ENCODE results near the gene ALX1. TPM values are rescaled to one million over a fixed set of nuclear protein-coding genes. Genes with fewer than 3 reads are reported as not detected.
A peak's percentile ranks its signal among the peaks of the same experiment; 100 is the strongest.

Gene ALX1
- total RNA-seq: not detected

DNA sequence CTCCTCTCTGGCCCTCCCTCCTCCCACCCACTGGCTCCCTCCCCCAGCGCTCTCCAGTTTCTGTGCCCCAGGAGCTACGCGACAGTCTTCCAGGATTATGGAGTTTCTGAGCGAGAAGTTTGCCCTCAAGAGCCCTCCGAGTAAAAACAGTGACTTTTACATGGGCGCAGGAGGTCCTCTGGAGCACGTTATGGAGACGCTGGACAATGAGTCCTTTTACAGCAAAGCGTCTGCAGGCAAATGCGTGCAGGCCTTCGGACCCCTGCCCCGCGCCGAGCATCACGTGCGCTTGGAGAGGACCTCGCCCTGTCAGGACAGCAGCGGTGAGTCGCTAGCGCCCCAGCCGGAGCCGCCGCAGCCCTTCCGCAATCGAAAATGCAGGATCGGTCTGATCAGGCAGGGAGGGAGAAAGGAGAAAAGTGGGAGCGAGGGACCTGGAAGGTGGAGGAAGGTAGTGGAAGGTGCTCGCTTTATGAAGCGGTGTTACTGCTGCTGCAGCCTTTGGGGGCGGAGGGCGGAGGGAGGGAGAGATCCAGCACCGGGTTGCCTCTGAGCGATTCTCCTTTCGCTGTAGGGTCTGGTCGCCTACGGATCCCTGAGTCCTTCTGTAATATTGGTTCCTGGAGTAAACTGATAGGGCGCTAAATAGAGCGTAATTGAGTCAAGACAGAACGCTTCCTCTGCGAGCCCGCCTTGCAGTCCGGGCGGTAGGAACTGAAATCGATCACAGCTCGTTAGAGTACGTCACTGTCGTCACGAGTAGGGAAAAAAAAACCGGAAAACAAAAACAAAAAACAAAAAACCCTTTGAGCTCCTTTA is at the start of gene ALX1:
Gene ALX1 (plus strand): TSS at position 56 of the 819 bp plus-strand sequence. CDS start 42 bp downstream, at position 98.
- H3K9me3 Mint-ChIP-seq: no peaks in the 10 kb centered on the region
- peaks cover 34 to 36% of the 10 kb centered on the region in 2 donors for H3K27me3 Mint-ChIP-seq
- peak within 1 kb of the TSS; percentile 28 for H3K4me3 Mint-ChIP-seq
- DNase-seq (ENCODE audit: low spot score) (no peak), ATAC-seq (no peak)
- peaks cover 0 to 3% of the 10 kb centered on the region in 2 donors for H3K4me1 Mint-ChIP-seq (ENCODE audit: low read depth in 2 of 2)
- no peak within 1 kb of the TSS for H3K27ac Mint-ChIP-seq
- peaks cover 7% of the 10 kb centered on the region for H3K36me3 Mint-ChIP-seq

DNA sequence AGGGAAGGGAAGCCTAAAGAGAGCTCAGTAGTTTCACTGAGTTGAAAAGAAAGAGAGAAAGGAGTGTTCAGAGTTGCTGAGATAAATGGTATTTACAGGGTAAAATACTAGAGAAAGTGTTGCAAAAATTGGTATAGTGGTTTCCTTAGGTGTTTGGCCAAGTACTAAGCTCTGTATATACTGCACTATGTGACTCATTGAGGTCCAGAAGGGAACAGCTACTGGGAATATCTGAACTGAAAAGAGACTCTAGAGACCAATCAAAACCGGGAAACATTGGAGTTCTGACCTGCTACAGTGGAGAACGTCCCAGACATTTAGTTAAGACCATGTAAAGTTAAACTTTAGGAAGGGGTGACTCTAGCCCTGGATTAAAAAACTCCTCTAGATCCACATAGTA is 42.7 kb upstream of the ALX1 start:
- Mint-ChIP-seq H3K4me1 (ENCODE audit: low read depth in 2 of 2) (no peaks in the 10 kb centered on the region), H3K4me3 (no peak overlapping the region), H3K27ac (no peak overlapping the region), H3K36me3 (no peaks in the 10 kb centered on the region), H3K27me3 (no peaks in the 10 kb centered on the region), H3K9me3 (peaks cover 9% of the 10 kb centered on the region)
- DNase-seq (ENCODE audit: low spot score) (no peak), ATAC-seq (no peak)

GRCh38 chr12:85244561-85244960 is 35.5 kb upstream of the ALX1 start:
- no peaks in the 10 kb centered on the region for H3K27me3 Mint-ChIP-seq
- no peaks in the 10 kb centered on the region for H3K9me3 Mint-ChIP-seq
- no peak for DNase-seq (ENCODE audit: low spot score)
- H3K27ac Mint-ChIP-seq: no peak overlapping the region
- no peaks in the 10 kb centered on the region for H3K4me1 Mint-ChIP-seq (ENCODE audit: low read depth in 2 of 2)
- no peaks in the 10 kb centered on the region for H3K36me3 Mint-ChIP-seq
- no peak for ATAC-seq
- H3K4me3 Mint-ChIP-seq: no peak overlapping the region

GRCh38 chr12:85253853-85254252 is 26.2 kb upstream of the ALX1 start:
- H3K27me3 Mint-ChIP-seq: no peaks in the 10 kb centered on the region
- H3K36me3 Mint-ChIP-seq: no peaks in the 10 kb centered on the region
- H3K4me1 Mint-ChIP-seq (ENCODE audit: low read depth in 2 of 2): no peaks in the 10 kb centered on the region
- DNase-seq (ENCODE audit: low spot score): no peak
- H3K9me3 Mint-ChIP-seq: no peaks in the 10 kb centered on the region
- H3K27ac Mint-ChIP-seq: no peak overlapping the region
- no peak for ATAC-seq
- H3K4me3 Mint-ChIP-seq: no peak overlapping the region

DNA sequence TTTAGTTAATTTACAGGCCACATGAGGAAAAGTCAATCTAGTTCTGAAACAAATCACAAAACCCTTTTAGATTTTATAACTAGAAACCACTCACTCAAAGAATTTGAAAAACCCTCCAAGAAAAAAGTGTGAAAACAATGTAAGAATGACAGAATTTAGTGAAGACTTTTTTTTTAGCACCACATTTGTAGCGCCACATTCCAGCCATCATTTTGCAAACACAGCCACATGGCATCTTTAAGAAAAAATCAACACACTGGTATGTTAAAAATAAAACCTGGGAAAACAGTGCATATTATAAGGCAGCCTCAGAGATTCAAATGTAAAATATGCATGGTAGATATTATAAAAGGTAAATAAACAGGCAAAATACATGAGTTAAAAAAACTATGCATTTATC is 22.3 kb upstream of the ALX1 start:
- Mint-ChIP-seq H3K4me1 (ENCODE audit: low read depth in 2 of 2) (no peaks in the 10 kb centered on the region), H3K27ac (no peak overlapping the region)
- no peak for ATAC-seq

GRCh38 chr12:85260447-85260846 is 19.6 kb upstream of the ALX1 start:
- Mint-ChIP-seq H3K9me3 (no peaks in the 10 kb centered on the region), H3K27ac (no peak overlapping the region), H3K27me3 (no peaks in the 10 kb centered on the region), H3K4me3 (no peak overlapping the region), H3K4me1 (ENCODE audit: low read depth in 2 of 2) (no peaks in the 10 kb centered on the region), H3K36me3 (no peaks in the 10 kb centered on the region)
- ATAC-seq (no peak), DNase-seq (ENCODE audit: low spot score) (no peak)

More for the DNA sequence above, 22.3 kb upstream of the ALX1 start:
- H3K9me3 Mint-ChIP-seq: no peaks in the 10 kb centered on the region
- H3K36me3 Mint-ChIP-seq: no peaks in the 10 kb centered on the region
- H3K4me3 Mint-ChIP-seq: no peak overlapping the region
- H3K27me3 Mint-ChIP-seq: no peaks in the 10 kb centered on the region
- DNase-seq (ENCODE audit: low spot score): no peak

DNA sequence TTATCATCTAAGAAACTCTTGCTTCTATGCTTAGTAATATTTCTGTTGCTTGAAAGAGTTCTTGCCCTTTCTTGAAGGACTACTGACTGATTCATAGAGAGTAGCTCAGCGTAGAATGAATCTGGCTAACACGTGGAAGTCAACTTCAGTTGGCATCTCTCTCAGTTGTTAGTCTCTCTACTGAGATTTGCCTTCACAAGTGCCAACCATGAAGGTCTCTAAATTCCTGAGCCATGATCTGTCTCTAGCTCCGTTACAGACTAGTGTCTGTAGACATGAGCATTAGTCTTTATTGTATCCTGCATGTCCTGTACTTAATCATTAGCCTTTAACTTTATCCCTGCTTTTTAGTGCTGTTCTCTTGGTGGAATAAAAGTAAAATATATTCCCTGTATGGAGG is 19.1 kb upstream of the ALX1 start:
- Mint-ChIP-seq H3K9me3 (no peaks in the 10 kb centered on the region), H3K4me3 (no peak overlapping the region), H3K27me3 (no peaks in the 10 kb centered on the region), H3K36me3 (no peaks in the 10 kb centered on the region), H3K27ac (no peak overlapping the region), H3K4me1 (ENCODE audit: low read depth in 2 of 2) (no peaks in the 10 kb centered on the region)
- DNase-seq (ENCODE audit: low spot score) (no peak), ATAC-seq (no peak)

DNA sequence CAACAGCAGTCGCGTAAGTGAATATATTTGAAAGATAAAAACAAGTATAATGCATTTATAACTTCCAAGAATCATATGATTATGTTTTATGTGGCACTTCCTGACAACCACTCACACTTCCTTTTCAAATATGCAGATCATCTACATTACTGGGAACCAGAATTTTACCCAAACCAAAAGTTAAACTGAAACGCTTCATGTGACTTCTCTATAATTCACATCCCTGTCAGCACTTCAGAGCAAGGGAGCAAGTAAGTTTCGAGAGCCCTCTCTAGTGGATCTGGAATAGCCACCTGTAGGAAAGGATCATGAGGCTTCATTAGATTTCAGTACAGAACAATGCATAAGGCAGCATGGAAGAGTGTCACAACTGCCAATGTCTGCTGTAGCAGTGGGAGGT is 13.7 kb upstream of the ALX1 start:
- Mint-ChIP-seq H3K4me3 (no peak overlapping the region), H3K27ac (no peak overlapping the region), H3K9me3 (no peaks in the 10 kb centered on the region), H3K36me3 (no peaks in the 10 kb centered on the region), H3K4me1 (ENCODE audit: low read depth in 2 of 2) (no peaks in the 10 kb centered on the region), H3K27me3 (no peaks in the 10 kb centered on the region)
- ATAC-seq (no peak), DNase-seq (ENCODE audit: low spot score) (no peak)

DNA sequence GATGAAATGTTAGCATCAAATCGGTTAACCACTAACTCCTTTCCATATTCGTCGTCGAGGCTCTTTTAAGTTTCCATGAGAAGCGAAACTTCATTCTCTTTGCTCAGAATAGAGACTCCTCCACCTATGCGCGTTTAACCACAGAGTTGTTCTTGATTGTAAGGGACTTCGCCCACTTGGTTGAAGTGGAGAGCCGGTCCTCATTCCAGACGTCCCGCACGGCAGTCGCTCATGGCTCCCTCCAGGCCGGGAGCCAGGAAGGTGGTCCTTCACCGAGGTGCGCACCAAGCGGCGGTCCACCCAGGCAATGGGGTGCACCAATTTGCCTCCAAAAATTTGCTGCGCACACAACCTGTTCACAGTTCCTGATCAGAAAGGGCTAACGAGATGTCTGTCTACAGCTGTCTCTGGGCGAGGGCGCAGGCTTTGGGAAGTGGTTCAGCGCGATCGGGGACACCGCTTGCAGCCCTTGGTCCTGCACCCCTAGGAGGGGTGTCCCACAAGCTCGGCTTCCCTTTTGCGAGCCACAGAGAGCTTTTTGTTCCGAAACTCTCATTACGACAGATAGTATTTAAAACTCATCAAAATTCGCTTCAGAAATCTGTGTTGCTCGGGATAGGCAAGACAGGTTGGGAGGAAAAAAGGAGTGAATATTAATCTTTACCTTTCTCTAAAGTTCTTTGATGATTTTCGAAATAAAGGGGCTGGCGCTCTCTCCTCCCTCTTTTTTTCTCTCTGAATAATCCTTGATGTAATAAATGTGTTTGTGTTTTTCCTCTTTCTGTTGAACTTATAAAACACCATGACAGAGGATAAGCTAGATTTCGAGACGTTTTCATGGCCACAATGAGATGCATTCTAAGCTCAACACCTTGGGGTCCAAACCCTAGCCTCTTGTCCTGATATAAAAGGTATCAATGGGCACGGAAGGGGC is 6.4 kb upstream of the ALX1 start:
- peaks cover 6% of the 10 kb centered on the region for H3K36me3 Mint-ChIP-seq
- no peaks in the 10 kb centered on the region for H3K9me3 Mint-ChIP-seq
- ATAC-seq (no peak), DNase-seq (ENCODE audit: low spot score) (no peak)
- peaks cover 8 to 23% of the 10 kb centered on the region in 2 donors for H3K27me3 Mint-ChIP-seq
- no peak overlapping the region for H3K4me3 Mint-ChIP-seq
- no peak overlapping the region for H3K27ac Mint-ChIP-seq
- no peaks in the 10 kb centered on the region for H3K4me1 Mint-ChIP-seq (ENCODE audit: low read depth in 2 of 2)

DNA sequence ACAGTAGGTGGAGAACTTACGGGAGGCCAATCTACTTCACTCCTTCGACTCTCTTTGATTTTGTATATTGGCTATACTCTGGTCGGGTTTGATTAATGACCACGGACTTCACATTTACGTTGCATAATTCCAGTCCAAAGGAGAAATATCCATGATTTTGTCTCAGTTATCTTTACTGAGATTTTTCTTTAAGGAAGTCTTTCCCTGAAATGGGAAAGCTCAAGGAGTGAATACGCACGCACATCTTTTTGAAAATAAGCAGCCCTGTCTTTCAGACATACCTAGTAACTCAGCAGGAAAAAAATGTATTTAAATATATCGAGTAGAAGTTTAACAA is 5.7 kb upstream of the ALX1 start:
- no peak for DNase-seq (ENCODE audit: low spot score)
- H3K36me3 Mint-ChIP-seq: peaks cover 6% of the 10 kb centered on the region
- ATAC-seq: no peak
- peaks cover 10 to 25% of the 10 kb centered on the region in 2 donors for H3K27me3 Mint-ChIP-seq
- H3K4me1 Mint-ChIP-seq (ENCODE audit: low read depth in 2 of 2): no peaks in the 10 kb centered on the region
- H3K4me3 Mint-ChIP-seq: no peak overlapping the region
- H3K27ac Mint-ChIP-seq: no peak overlapping the region
- no peaks in the 10 kb centered on the region for H3K9me3 Mint-ChIP-seq

- no peak overlapping the region for H3K4me3 Mint-ChIP-seq
- H3K27ac Mint-ChIP-seq: no peak overlapping the region
- peaks cover 19 to 33% of the 10 kb centered on the region in 2 donors for H3K27me3 Mint-ChIP-seq
- peaks cover 6% of the 10 kb centered on the region for H3K36me3 Mint-ChIP-seq
- H3K4me1 Mint-ChIP-seq (ENCODE audit: low read depth in 2 of 2): peaks cover 0 to 3% of the 10 kb centered on the region in 2 donors
- ATAC-seq (no peak), DNase-seq (ENCODE audit: low spot score) (no peak)
- H3K9me3 Mint-ChIP-seq: no peaks in the 10 kb centered on the region
Measured at GRCh38 chr12:85275374-85275773, 4.6 kb upstream of the ALX1 start.

DNA sequence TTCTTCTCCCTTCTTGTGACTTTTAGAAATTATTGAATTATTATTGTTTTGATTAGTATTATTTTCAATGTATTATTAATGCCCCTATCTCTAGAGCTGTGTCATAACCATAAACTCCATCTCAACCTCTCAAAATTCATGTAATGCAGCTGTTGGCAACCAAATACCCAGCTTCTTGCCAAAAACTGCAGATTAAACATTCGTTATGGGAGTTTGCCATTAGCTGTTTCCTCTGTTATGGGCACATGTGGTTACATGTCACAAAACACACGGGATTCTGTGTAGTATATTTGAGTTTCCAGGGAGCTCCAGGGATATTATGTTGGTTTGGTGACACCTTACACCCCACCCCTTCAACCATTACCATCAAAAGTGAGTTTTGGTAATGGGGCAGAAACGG is 2.8 kb upstream of the ALX1 start:
- H3K4me3 Mint-ChIP-seq: no peak overlapping the region
- peaks cover 35 to 39% of the 10 kb centered on the region in 2 donors for H3K27me3 Mint-ChIP-seq
- peaks cover 0 to 3% of the 10 kb centered on the region in 2 donors for H3K4me1 Mint-ChIP-seq (ENCODE audit: low read depth in 2 of 2)
- H3K36me3 Mint-ChIP-seq: peaks cover 12% of the 10 kb centered on the region
- H3K9me3 Mint-ChIP-seq: no peaks in the 10 kb centered on the region
- no peak for DNase-seq (ENCODE audit: low spot score)
- no peak overlapping the region for H3K27ac Mint-ChIP-seq
- no peak for ATAC-seq

DNA sequence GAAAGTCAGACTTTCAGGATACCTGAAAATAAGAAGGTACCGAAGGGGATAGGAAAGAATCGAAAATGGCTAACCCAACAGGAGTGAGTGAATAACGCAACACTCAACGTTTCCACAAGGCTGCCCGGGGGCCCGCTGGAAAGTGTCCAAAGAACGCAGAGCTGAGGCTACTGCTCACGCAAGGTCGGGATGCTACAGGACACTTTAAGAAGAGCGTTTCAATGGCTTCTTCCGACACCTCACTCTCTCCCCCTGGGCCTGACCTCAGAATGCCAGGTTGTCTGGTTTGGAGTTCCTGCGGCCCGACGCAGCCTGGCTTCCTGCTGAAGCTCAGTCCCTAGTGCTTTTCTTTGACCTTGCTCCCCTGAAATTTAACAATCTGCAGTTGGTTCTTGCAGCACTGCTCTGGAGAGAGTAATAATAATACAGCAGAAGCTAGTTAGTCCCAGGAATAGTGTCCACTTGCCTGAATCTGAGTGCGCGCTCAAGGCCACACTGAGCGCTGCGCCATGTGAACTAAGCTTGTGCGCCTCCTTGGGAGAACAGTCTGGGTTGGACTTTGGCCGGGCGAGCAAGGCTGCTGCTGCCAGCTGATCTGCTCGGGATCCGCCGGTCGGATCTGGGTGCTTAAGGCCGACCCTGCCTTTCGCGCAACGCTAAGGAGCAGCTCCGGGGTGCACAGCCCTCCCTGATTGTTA is 2.0 kb upstream of the ALX1 start:
- Mint-ChIP-seq H3K9me3 (no peaks in the 10 kb centered on the region), H3K27me3 (peaks cover 35 to 38% of the 10 kb centered on the region in 2 donors), H3K27ac (no peak overlapping the region), H3K4me1 (ENCODE audit: low read depth in 2 of 2) (peaks cover 0 to 3% of the 10 kb centered on the region in 2 donors), H3K4me3 (no peak overlapping the region), H3K36me3 (peaks cover 12% of the 10 kb centered on the region)
- ATAC-seq: no peak
- DNase-seq (ENCODE audit: low spot score): no peak

All from natural killer cell treated with Interleukin-12 subunit alpha and Interleukin-12 subunit beta and Interleukin-15 and Interleukin-18, amount 100 ng/mL, for 72 hours (primary cell).